CD4-positive, CD25-positive, alpha-beta regulatory T cell (primary cell): ENCODE measurements around the gene PRKAG2. TPM values are rescaled to one million over a fixed set of nuclear protein-coding genes. Genes with fewer than 3 reads are reported as not detected.
"Not testable (repeated sequence)": the region's sequence is repeated elsewhere in the genome, so short reads cannot be mapped to it uniquely, and the experiment has no call there.

Experiments
- ATAC-seq, 2 donors: fragments of 150-1000 bp; cut with Tn5 transposase; one replicate each; pipeline ENCODE4 v1.10.0; 2021; ENCODE audit warnings: low read depth in 2 of 2, moderate number of reproducible peaks in 2 of 2, moderate library complexity in 1 of 2
- DNase-seq, 3 donors: peaks; one replicate each; pipeline versions ENCODE4 v3.0.0 to v3.0.0-alpha.2; 2012 to 2022; ENCODE audit warnings: mixed read lengths in 1 of 3
- H3K27ac ChIP-seq: one replicate; pipeline ENCODE4 v1.7.0; 2013; ENCODE audit warnings: mild to moderate bottlenecking, low read length; ENCODE audit not compliant: insufficient read depth, poor library complexity, severe bottlenecking
- H3K27me3 ChIP-seq: one replicate; pipeline ENCODE4 v1.7.0; 2013; ENCODE audit warnings: low read length; ENCODE audit not compliant: control insufficient read depth, insufficient read depth
- H3K36me3 ChIP-seq: one replicate; pipeline ENCODE4 v1.7.0; 2013; ENCODE audit warnings: mild to moderate bottlenecking, low read length, moderate library complexity; ENCODE audit not compliant: control insufficient read depth, insufficient read depth
- H3K4me1 ChIP-seq: 2 replicates; pipeline ENCODE4 v1.7.0; 2013; ENCODE audit warnings: mild to moderate bottlenecking, low read length; ENCODE audit not compliant: insufficient read depth, control insufficient read depth, poor library complexity, severe bottlenecking
- H3K4me3 ChIP-seq: one replicate; pipeline ENCODE4 v1.7.0; 2013; ENCODE audit warnings: low read depth, mild to moderate bottlenecking, low read length, moderate library complexity
- H3K9me3 ChIP-seq, 2 experiments: 1 replicate in 1 of 2; 2 replicates in 1 of 2; pipeline ENCODE4 v1.7.0; 2013; ENCODE audit warnings: low read length in 2 of 2, mild to moderate bottlenecking in 1 of 2, moderate library complexity in 1 of 2; ENCODE audit not compliant: control insufficient read depth in 2 of 2
- H3K27ac Mint-ChIP-seq, 3 donors: one replicate each; pipeline ENCODE4 v1.8.0; 2020 to 2022; ENCODE audit warnings: mild to moderate bottlenecking in 3 of 3, mixed read lengths in 3 of 3, moderate library complexity in 2 of 3
- H3K27me3 Mint-ChIP-seq: one replicate; pipeline ENCODE4 v1.8.0; 2022; ENCODE audit warnings: mild to moderate bottlenecking, mixed read lengths
- H3K36me3 Mint-ChIP-seq: one replicate; pipeline ENCODE4 v1.8.0; 2020; ENCODE audit warnings: mixed read lengths
- H3K4me1 Mint-ChIP-seq, 4 donors: one replicate each; pipeline ENCODE4 v1.8.0; 2020 to 2022; ENCODE audit warnings: mixed read lengths in 4 of 4, mild to moderate bottlenecking in 1 of 4
- H3K4me3 Mint-ChIP-seq, 4 donors: one replicate each; pipeline ENCODE4 v1.8.0; 2020 to 2022; ENCODE audit warnings: mild to moderate bottlenecking in 4 of 4, mixed read lengths in 4 of 4, moderate library complexity in 3 of 4
- H3K9me3 Mint-ChIP-seq, 7 donors: one replicate each; pipeline ENCODE4 v1.8.0; 2020 to 2022; ENCODE audit warnings: mixed read lengths in 7 of 7, mild to moderate bottlenecking in 3 of 7, moderate library complexity in 2 of 7
- polyA plus RNA-seq, 4 donors: library from polyadenylated mRNA; unstranded; fragments of 300-500 nt; fragmentation: Illumina TruSeq; gene quantifications; one replicate each; pipeline ENCODE4 v1.2.3, GENCODE V29; 2021
- total RNA-seq: library from RNA; stranded (reverse); gene quantifications from one replicate; pipeline ENCODE4 v1.2.3, GENCODE V29; 2022

The PRKAG2 gene
- total and polyA plus RNA-seq, 5 donors from 2014 or later, result 19.9 to 43.0 (median 26.1) TPM

DNA sequence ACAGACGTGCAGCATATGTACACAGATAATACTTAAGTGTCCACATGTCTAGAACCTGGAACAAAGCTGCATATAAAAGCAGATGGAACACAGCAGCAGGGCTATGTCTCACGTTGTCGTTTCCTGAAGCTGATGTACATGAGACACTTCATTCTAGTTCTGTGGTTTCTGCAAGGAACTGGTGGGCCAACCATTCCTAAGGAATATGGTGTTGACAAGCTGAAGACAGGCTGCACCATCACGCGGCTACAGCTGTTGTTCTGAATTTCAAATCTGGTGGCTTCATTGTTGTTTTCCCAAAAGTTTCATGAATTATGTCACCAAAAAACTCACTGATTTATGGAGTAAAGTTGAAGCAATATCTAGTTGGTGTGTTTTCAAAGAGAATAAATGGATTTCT lies 33.7 kb downstream of the PRKAG2 start:
- Mint-ChIP-seq H3K27ac (peak overlapping the region in 1 of 3 donors; percentile 16), H3K36me3 (peaks cover 9% of the 10 kb centered on the region), H3K4me3 (no peak overlapping the region), H3K4me1 (peaks cover 10 to 25% (median 13%) of the 10 kb centered on the region in 4 donors), H3K27me3 (no peaks in the 10 kb centered on the region), H3K9me3 (no peaks in the 10 kb centered on the region)
- Histone ChIP-seq H3K27ac (no peak overlapping the region), H3K27me3 (no peaks in the 10 kb centered on the region), H3K9me3 (no peaks in the 10 kb centered on the region), H3K4me1 (peaks cover 22% of the 10 kb centered on the region), H3K4me3 (no peak overlapping the region), H3K36me3 (peaks cover 2% of the 10 kb centered on the region)
- ATAC-seq, result no peak
- no peak for DNase-seq

DNA sequence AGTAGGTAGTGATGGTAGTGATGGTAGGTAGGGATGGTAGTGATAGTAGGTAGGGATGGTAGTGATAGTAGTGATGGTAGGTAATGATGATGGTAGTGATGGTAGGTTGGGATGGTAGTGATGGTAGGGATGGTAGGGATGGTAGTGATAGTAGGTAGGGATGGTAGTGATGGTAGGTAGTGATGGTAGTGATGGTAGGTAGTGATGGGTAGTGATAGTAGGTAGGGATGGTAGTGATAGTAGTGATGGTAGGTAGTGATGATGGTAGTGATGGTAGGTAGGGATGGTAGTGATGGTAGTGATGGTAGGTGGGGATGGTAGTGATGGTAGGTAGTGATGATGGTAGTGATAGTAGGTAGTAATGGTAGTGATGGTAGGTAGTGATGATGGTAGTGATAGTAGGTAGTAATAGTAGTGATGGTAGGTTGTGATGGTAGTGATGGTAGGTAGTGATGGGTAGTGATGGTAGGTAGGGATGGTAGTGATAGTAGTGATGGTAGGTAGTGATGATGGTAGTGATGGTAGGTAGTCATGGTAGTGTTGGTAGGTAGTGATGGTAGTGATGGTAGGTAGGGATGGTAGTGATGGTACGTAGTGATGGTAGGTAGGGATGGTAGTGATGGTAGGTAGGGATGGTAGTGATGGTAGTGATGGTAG lies 35.4 kb downstream of the PRKAG2 start:
- H3K4me1 ChIP-seq, result peaks cover 23% of the 10 kb centered on the region
- not testable (repeated sequence) for H3K4me3 Mint-ChIP-seq, H3K4me3 ChIP-seq, H3K27me3 Mint-ChIP-seq, H3K27ac Mint-ChIP-seq, H3K27ac ChIP-seq, ATAC-seq, H3K36me3 ChIP-seq, H3K36me3 Mint-ChIP-seq, DNase-seq, H3K9me3 ChIP-seq, H3K27me3 ChIP-seq, H3K9me3 Mint-ChIP-seq
- peaks cover 10 to 38% (median 13%) of the 10 kb centered on the region in 4 donors for H3K4me1 Mint-ChIP-seq

DNA sequence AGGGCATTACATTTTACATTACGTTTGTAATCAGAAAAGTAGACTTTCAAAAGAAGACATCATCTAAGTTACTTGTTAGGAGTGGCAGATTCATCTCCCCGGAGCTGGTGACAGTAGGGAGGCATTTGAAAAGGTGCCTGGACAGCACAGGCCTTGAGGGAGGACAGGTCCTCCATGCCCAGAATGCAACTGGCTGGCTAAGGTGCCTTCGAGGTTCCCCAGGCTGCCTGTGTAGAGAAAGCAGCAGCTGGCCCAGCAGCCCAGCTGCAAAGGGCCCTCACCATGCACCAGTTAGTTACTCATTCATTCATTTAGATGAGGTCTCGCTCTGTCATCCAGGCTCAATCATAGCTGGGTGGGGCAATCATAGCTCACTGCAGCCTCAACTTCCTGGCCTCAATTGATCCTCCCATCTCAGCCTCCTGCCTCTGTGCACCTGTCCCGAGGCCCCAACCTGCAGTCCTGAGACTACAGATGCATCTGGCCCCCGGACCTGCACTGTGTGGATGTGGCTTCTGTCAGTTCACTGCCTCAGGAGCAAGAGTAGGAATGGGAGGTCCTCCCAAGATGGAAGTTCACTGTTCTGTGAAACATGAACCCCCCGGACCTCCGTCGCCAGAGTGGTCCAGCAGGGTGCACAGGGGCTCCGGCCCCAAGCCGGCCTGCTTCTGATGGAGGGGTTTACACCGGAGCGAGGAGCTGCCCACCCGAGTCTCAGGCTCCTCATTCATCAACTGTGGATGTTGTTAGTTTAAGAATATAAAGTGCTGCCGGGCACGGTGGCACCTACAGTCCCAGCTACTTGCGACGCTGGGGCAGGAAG lies 36.6 kb downstream of the PRKAG2 start:
- no peaks in the 10 kb centered on the region for H3K9me3 ChIP-seq
- ATAC-seq (no peak), DNase-seq (peak in 1 of 3 donors; percentile 33)
- Mint-ChIP-seq H3K4me1 (peaks cover 11 to 42% (median 13%) of the 10 kb centered on the region in 4 donors), H3K9me3 (peaks cover 0 to 2% (median 0%) of the 10 kb centered on the region in 7 donors), H3K36me3 (peaks cover 5% of the 10 kb centered on the region), H3K4me3 (peak overlapping the region in 3 of 4 donors; percentile 52 to 80 (median 60)), H3K27me3 (no peaks in the 10 kb centered on the region), H3K27ac (peak overlapping the region in 2 of 3 donors; percentile 53 to 84)
- H3K4me3 ChIP-seq, result no peak overlapping the region
- H3K27ac ChIP-seq, result peak overlapping the region; percentile 59
- H3K4me1 ChIP-seq, result peaks cover 23% of the 10 kb centered on the region
- no peaks in the 10 kb centered on the region for H3K27me3 ChIP-seq
- no peaks in the 10 kb centered on the region for H3K36me3 ChIP-seq

DNA sequence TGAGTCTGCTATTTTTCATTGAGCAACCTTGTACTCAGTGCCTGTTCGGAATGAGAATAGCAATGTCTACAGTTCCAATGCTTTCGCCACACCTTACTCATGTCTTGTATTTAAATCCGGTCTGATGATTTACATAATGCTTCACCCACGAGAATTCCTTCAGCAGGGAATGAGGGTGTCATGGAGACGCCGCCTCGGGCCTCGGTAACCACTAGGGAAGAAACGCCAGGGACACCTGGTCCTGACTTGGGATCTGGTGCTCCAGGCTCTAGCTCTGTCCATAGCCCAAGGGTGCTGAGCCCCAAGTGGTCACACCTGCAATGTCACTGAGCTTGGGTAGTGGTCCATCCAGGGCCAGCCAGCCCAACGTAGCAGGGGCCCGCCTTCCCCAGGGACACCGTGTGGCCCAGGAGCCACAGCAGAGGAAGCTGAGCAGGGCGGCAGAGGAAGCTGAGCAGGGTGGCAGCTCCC lies 37.4 kb downstream of the PRKAG2 start:
- H3K4me3 Mint-ChIP-seq, result peak overlapping the region; percentile 66 to 83 (median 78)
- peak in 1 of 3 donors; percentile 38 for DNase-seq
- no peaks in the 10 kb centered on the region for H3K27me3 Mint-ChIP-seq
- Histone ChIP-seq H3K9me3 (no peaks in the 10 kb centered on the region), H3K27ac (peak overlapping the region; percentile 59), H3K27me3 (no peaks in the 10 kb centered on the region), H3K36me3 (no peaks in the 10 kb centered on the region), H3K4me1 (peaks cover 26% of the 10 kb centered on the region), H3K4me3 (peak overlapping the region; percentile 64)
- H3K4me1 Mint-ChIP-seq, result peaks cover 11 to 43% (median 13%) of the 10 kb centered on the region in 4 donors
- H3K27ac Mint-ChIP-seq, result peak overlapping the region; percentile 57 to 84 (median 82)
- no peak for ATAC-seq
- peaks cover 5% of the 10 kb centered on the region for H3K36me3 Mint-ChIP-seq
- peaks cover 0 to 2% (median 0%) of the 10 kb centered on the region in 7 donors for H3K9me3 Mint-ChIP-seq

DNA sequence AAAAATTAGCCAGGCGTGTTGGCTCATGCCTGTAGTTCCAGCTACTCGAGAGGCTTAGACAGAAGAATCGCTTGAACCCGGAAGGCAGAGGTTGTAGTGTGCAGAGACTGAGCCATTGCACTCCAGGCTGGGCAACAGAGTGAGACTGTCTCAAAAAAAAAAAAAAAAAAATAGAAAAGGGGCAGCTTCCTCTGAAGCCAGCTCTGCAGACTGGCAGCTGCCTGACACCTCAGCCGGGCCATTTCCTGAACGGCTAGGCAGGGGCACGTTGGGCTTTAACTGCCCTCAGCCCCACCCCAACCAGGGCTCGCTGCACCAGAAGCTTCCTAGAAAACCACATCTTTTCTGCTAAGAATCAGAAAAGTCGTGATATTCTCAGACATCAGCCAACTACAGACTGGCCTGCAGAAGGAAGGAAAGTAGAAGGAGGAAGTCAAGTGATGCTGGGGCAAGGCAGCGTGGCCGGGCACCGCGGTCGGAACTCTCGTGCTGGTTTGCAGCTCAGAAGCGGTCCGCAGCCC lies 38.0 kb downstream of the PRKAG2 start:
- Histone ChIP-seq H3K27ac (peak overlapping the region; percentile 59), H3K36me3 (no peaks in the 10 kb centered on the region), H3K27me3 (no peaks in the 10 kb centered on the region), H3K4me3 (peak overlapping the region; percentile 64), H3K9me3 (no peaks in the 10 kb centered on the region), H3K4me1 (peaks cover 28% of the 10 kb centered on the region)
- peak overlapping the region; percentile 66 to 83 (median 78) for H3K4me3 Mint-ChIP-seq
- H3K9me3 Mint-ChIP-seq, result peaks cover 0 to 2% (median 0%) of the 10 kb centered on the region in 7 donors
- H3K4me1 Mint-ChIP-seq, result peaks cover 10 to 46% (median 13%) of the 10 kb centered on the region in 4 donors
- peaks cover 5% of the 10 kb centered on the region for H3K36me3 Mint-ChIP-seq
- ATAC-seq, result peak; percentile 81 to 89
- DNase-seq, result peak in 2 of 3 donors; percentile 30 to 96
- peak overlapping the region; percentile 57 to 84 (median 82) for H3K27ac Mint-ChIP-seq
- H3K27me3 Mint-ChIP-seq, result no peaks in the 10 kb centered on the region

DNA sequence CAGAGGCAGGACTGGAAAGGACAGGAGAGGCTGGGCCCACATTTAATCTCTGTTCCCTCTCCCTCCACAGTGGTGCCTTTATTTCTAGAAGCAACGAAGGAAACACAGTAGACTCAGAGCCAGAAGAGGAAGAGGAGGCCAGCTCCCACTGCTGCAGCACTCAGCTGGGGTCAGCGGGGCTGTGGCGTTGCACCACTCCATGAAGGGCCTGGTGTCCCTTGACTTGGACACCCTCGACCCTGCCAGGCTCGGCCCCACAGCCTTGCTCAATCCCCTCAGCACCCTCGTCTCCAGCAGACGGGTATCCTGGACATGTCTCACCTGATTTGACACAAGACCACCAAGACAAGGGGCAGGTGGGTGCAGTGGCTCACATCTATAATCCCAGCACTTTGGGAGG lies 38.8 kb downstream of the PRKAG2 start:
- peaks cover 11 to 46% (median 13%) of the 10 kb centered on the region in 4 donors for H3K4me1 Mint-ChIP-seq
- peaks cover 0 to 2% (median 0%) of the 10 kb centered on the region in 7 donors for H3K9me3 Mint-ChIP-seq

DNA sequence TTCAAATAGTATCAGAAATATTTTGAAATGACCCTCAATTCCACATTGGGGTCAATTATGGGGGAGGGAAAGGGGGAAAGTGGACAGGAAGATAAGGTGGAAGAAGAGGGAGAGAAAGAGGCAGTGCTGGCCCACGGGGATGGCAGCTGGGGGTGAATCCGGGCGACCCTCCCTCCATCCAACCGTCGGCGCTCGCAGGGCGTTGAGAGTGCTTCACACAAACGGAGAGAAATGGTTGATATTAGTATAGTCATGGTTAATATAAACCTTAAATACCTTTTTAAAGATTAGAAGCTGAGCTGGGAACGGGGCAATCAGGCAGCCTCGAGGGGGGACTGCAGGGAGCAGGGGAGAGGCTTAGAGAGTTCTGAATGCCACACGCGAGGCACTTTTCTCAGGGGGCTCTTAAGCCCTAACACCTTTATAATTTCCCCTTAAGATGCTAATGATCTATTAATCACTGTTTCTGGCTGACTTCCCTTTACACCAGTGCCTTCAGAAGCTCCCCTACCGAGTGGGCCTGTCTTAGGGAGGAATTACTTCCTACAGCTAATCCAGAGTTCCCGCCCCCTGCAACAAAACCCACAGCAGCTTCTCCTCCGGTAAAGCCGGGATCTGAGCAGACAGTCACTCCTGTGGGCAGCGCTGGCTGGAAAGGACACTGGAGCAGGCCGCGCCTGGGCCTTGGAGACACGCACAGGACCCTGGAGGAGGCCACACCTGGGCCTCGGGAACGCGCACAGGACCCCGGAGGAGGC lies 39.5 kb downstream of the PRKAG2 start:
- Histone ChIP-seq H3K36me3 (no peaks in the 10 kb centered on the region), H3K27ac (peak overlapping the region; percentile 8), H3K4me3 (no peak overlapping the region), H3K27me3 (no peaks in the 10 kb centered on the region), H3K9me3 (no peaks in the 10 kb centered on the region), H3K4me1 (peaks cover 28% of the 10 kb centered on the region)
- Mint-ChIP-seq H3K36me3 (peaks cover 6% of the 10 kb centered on the region), H3K4me1 (peaks cover 11 to 46% (median 14%) of the 10 kb centered on the region in 4 donors), H3K4me3 (peak overlapping the region in 1 of 4 donors; percentile 41), H3K27me3 (no peaks in the 10 kb centered on the region), H3K9me3 (peaks cover 0 to 2% (median 0%) of the 10 kb centered on the region in 7 donors), H3K27ac (no peak overlapping the region)
- ATAC-seq (no peak), DNase-seq (no peak)

More for the DNA sequence above, 38.8 kb downstream of the PRKAG2 start:
- no peaks in the 10 kb centered on the region for H3K36me3 ChIP-seq
- H3K4me3 ChIP-seq, result no peak overlapping the region
- peaks cover 1% of the 10 kb centered on the region for H3K36me3 Mint-ChIP-seq
- H3K4me1 ChIP-seq, result peaks cover 28% of the 10 kb centered on the region
- no peaks in the 10 kb centered on the region for H3K27me3 Mint-ChIP-seq
- DNase-seq (no peak), ATAC-seq (no peak)
- H3K9me3 ChIP-seq, result no peaks in the 10 kb centered on the region
- H3K27me3 ChIP-seq, result no peaks in the 10 kb centered on the region
- peak overlapping the region in 1 of 4 donors; percentile 41 for H3K4me3 Mint-ChIP-seq
- H3K27ac Mint-ChIP-seq, result peak overlapping the region; percentile 25 to 56 (median 35)
- peak overlapping the region; percentile 8 for H3K27ac ChIP-seq
